GM12874 (cell line): ENCODE results near the gene SCPEP1.

ENCODE experiments used
- CTCF ChIP-seq: IDR thresholded peaks from 2 replicates; pipeline ENCODE4 v1.5.1; 2011; ENCODE audit warnings: low read depth, mild to moderate bottlenecking, control low read depth, low read length, moderate library complexity; ENCODE audit not compliant: insufficient read depth

Gene SCPEP1

GRCh38 chr17:56948491-56948890, 29.4 kb upstream of the SCPEP1 start:
- no peak for TF ChIP-seq CTCF

- TF ChIP-seq CTCF: no peak
These were observed 28.3 kb upstream of the SCPEP1 start for GRCh38 chr17:56949595-56949994.

GRCh38 chr17:56956992-56957391, 20.9 kb upstream of the SCPEP1 start:
- no peak for TF ChIP-seq CTCF

GRCh38 chr17:56960596-56961538, 17.1 kb upstream of the SCPEP1 start, which contains the start of gene COIL:
TSS of gene COIL (minus strand) at chr17:56961050. CDS start at chr17:56961019, 31 bp downstream.
- peak; percentile 98 for TF ChIP-seq CTCF

GRCh38 chr17:56966338-56966737, 11.6 kb upstream of the SCPEP1 start:
- TF ChIP-seq CTCF: no peak

- TF ChIP-seq CTCF: no peak
These were observed 7.0 kb upstream of the SCPEP1 start for GRCh38 chr17:56970974-56971373.

GRCh38 chr17:56972111-56972730, 5.7 kb upstream of the SCPEP1 start:
- no peak for TF ChIP-seq CTCF
